NCI-H524 treated with DMSO at 0.1 percent for 48 hours (cell line): ENCODE results near the gene CREB3.

ENCODE experiments used
- DNase-seq: peaks from one replicate; lab custom pipeline; 2025; lab: John Stamatoyannopoulos, UW

Gene CREB3

GRCh38 chr9:35702696-35703095 is 29.8 kb upstream of the CREB3 start:
- DNase-seq: no peak

- DNase-seq: no peak
Observed at GRCh38 chr9:35703906-35704672, 28.4 kb upstream of the CREB3 start.

- DNase-seq: no peak
Observed at GRCh38 chr9:35705372-35705771, 27.1 kb upstream of the CREB3 start.

DNA sequence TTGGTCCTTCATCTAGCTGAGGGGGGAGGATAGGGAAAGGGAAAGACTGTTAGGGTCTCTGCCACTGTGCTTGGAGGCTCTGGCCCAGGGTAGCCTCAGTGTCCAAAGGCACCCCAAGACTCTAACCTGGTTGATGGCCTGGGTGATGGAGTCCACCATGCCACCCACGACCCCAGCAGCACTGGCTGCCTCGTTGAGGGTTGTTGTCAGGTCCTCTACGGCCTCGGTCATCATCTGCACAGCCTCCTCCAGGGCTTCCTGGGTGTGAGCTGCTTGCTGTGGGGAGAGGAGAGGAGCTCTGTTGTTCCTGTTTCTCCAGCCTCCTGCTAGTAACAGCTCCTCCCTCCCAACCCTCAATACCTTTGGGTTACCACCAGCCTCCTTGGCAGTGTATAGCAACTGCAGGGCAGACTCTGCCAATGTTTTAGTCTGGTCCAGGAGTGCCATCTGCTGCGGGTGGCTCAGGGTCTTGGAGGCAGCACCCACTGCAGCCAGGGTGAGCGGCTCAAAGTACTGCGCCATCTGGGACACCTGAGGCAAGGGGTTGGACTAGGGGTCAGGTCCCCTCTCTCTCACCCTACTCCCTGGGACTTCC is 26.5 kb upstream of the CREB3 start:
- DNase-seq: no peak

DNA sequence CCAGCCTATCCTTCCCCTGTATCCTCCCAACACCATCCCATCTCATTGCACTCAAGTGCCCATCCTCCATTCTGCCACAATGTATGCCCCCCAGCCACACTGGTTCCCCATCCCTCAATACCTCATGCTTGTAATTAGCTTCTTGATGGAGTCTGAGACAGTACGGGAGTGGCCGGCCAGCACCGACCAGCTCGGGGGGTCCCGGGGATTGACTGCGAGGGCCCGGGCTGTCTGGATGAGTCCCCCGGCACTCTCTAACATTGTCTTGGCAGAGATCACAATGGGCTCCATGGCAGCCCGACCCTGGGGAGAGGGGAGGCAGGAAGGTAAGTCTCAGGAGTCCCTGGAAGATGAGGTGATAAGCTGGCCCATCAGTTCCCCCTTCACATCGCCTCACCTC is 25.5 kb upstream of the CREB3 start:
- no peak for DNase-seq

GRCh38 chr9:35708146-35708545 is 24.3 kb upstream of the CREB3 start:
- DNase-seq: no peak

GRCh38 chr9:35710818-35711500 is 21.5 kb upstream of the CREB3 start:
- no peak for DNase-seq

DNA sequence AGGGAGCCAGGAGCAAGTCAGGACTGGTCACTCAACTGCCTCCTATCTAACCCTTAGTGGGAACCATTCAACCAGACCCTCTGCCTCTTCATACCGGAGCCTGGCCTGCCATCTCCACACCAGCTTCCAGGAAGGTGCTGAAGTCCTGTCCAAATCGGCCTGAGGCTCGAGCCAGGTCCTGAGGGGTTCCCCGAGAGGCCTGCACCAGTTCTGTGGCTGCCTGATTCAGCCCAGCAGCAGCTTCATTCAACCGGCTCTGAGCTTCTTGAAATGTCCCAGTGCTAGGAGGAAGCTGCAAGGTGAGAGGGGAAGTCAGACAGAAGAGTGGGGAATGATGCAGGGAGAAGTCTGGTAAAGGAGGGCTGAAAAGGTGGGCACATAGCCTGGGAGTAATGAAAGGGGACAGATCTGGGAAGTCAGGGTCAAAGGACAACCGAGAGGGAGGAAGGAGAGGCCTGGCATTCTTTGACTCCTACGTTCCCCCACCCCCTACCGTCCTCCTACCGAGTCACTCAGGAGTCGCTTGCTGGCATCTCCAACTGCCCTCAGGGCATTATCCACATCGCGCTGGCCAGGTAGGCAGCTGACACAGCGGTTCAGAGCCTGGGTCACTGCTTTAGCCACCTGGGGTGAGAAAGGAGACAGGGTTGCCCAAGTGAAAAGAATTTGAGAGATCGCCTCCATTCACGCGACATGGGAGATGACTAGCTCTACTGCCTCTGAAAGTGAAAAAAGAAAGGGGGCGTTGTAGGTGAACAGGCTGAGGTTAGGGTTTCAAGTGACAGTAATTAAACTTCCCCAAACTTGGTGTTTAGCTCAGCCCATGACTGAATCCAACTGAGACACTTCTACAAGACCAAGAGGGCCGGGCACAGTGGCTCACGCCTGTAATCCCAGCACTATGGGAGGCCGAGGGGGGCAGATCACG is 20.7 kb upstream of the CREB3 start:
- no peak for DNase-seq

GRCh38 chr9:35712762-35713400 is 19.6 kb upstream of the CREB3 start:
- DNase-seq: no peak

GRCh38 chr9:35713578-35713977 is 18.9 kb upstream of the CREB3 start:
- DNase-seq: no peak

DNA sequence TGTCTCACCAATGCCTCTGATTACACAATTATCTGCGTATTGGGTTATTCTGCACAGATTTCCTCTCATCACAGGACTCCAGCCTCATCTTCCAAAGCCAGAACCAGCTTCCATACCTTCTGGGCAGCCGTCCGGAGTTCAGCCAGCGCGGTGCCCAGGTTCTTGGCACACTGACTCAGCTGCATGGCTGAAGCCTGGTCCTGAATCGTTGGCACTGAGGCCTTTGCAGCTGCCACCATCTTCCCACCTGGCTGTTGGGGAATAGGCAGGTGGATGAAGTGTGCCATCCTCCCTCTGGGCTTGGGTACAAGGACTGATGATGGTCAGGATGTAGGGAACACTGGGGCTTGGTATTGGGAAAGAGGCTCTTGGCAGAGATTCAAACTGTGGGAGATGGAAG is 18.3 kb upstream of the CREB3 start:
- no peak for DNase-seq

GRCh38 chr9:35714579-35715252 is 17.8 kb upstream of the CREB3 start:
- DNase-seq: no peak

GRCh38 chr9:35716230-35716629 is 16.2 kb upstream of the CREB3 start:
- no peak for DNase-seq

- no peak for DNase-seq
Observed at GRCh38 chr9:35717132-35717870, 15.2 kb upstream of the CREB3 start.

GRCh38 chr9:35718721-35719511 is 13.6 kb upstream of the CREB3 start:
- no peak for DNase-seq

DNA sequence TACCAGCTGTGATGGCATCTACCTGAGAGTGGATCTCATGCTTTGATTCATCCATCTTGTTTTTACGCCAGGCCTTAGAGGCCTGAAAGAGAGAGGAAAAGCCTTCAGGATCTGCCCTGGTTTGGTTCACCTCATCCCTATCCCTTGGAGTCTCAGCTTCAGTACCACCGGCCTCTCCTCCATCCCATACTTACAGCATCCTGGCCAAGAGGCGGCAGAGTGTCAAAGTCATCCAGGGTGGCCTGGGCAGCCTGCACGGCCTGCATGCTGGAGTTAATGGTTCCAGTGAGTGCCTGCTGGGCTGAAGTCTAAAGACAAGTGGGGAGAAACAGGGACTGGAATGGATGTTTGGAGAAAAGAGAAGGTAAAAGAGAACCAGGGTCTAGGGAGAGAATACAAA is 12.9 kb upstream of the CREB3 start:
- DNase-seq: no peak

DNA sequence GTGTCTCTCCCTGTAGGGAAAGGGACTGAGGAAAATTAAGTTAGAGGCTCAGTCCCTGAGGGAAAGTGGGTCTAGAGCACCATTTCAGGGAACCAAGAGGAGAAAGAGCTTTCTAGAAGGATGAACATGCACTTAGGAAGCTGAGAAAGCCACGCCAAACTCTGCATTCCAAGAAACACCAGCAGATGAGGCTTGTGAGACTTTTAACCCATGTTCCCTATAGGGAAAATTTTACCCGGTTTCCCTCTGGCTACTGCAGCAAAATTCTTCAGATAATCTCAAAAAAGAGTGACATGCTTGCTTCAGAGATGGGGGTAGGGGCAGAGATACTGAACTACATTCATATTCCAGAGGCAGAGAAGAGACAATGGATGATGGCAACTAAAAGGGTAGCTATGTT is 9.0 kb upstream of the CREB3 start:
- DNase-seq: no peak

DNA sequence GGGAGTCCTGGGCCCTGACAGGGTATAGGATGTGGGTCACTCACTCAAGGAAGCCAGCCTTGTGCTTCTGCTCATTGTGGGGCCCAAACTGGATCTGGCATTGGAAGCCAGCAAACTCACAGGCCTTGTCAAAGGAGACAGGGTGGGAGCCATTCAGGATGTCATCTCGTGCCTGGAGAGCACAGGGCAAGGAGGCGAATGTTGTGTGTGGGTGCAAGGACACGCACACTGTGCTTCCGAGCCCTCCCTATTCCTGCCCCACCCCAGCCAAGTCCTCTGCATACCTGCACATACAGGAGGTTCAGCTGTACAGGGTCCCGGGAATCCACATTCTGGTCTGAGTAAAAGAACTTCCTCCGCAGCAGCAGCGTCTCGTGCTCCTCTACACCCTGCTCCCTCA is 8.6 kb upstream of the CREB3 start:
- no peak for DNase-seq

GRCh38 chr9:35725362-35725761 is 7.1 kb upstream of the CREB3 start:
- no peak for DNase-seq

- no peak for DNase-seq
Observed at GRCh38 chr9:35726931-35727330, 5.5 kb upstream of the CREB3 start.
